ENCODE results near the gene TUBA4A. TPM values are rescaled to one million over a fixed set of nuclear protein-coding genes. Genes with fewer than 3 reads are reported as not detected.
A peak's percentile ranks its signal among the peaks of the same experiment; 100 is the strongest.

The TUBA4A gene
- total RNA-seq, 2 donors from 2014 or later, result 25.6 to 25.9 TPM

DNA sequence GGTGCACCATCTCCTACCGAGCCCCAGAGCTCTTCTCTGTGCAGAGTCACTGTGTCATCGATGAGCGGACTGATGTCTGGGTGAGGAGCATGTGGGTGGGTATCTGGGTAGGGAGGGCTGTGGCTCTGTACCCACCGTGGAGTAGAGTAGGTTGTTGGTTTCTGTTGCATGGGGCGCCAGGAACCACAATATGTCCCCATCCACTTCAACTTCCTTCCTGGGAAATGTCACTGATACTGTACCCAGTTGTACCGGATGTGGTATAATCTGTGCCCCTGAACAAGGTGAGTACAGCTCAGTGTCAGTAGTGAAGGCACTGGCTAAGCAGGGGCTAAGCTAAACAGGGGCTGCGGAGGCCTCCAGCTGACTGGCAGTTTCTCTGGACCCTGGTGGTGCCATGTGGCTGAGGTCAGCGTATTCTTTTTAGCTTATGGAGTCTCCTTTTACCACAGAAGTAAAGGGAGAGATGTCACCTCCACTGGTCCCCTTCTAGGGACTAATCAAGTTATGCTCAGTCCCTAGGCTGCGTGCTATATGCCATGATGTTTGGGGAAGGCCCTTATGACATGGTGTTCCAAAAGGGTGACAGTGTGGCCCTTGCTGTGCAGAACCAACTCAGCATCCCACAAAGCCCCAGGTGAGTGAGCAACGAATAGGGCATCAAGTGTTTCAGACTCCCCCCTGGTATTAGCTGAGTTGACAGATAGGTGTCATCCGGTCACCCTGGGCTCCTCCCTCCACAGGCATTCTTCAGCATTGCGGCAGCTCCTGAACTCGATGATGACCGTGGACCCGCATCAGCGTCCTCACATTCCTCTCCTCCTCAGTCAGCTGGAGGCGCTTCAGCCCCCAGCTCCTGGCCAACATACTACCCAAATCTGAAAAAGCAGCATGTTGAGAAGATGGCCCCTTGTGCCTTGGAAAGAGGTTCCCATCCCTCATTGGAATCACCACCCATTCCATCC is 5.8 kb downstream of the TUBA4A start:
- DNase-seq (ENCODE audit: low spot score), result no peak
- intact Hi-C loops (cut with DNase I), result no loop called here

- no peak for DNase-seq (ENCODE audit: low spot score)
- intact Hi-C loops (cut with DNase I), result no loop called here
Observed at GRCh38 chr2:219246559-219246958, 7.2 kb downstream of the TUBA4A start.

- no peak for DNase-seq (ENCODE audit: low spot score)
- intact Hi-C loops (cut with DNase I), result no loop called here
Observed at GRCh38 chr2:219245899-219246230, 7.9 kb downstream of the TUBA4A start.

- intact Hi-C loops (cut with DNase I), result no loop called here
- peak; percentile 99 for DNase-seq (ENCODE audit: low spot score)
Observed at GRCh38 chr2:219245148-219245898, 8.4 kb downstream of the TUBA4A start, which contains the start of the genes GLB1L and STK16. TSS of gene GLB1L (minus strand) at chr2:219245444. CDS start at chr2:219243573, 1,871 bp downstream. TSS of gene STK16 (plus strand) at chr2:219245479. CDS start at chr2:219246000, 521 bp downstream.

GRCh38 chr2:219244789-219245147 is 8.9 kb downstream of the TUBA4A start:
- intact Hi-C loops (cut with DNase I), result no loop called here
- no peak for DNase-seq (ENCODE audit: low spot score)

DNA sequence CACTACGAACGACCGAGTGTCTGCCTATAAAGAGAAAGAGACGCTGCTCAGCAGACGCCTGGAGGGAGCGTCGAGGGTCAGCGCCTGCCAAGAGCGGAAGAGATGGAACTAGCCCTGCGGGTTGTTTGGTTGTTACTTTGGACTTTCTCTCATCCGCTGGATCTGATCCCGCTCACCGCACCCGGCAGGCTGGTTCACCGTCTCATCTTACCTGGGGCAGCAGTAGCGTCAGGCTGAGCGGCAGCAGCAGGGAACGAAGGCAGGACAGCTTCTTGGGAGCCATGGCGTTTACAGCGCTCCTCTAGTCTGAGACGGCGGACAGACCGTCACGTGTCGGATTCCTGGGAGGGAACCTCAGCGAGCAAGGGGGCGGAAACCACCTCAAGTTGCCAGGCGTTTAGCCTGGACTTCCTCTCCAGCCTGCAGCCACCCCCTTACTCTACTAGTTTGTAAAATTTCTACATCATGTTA is 10.4 kb downstream of the TUBA4A start:
- DNase-seq (ENCODE audit: low spot score), result no peak
- intact Hi-C loops (cut with DNase I), result no loop called here

DNA sequence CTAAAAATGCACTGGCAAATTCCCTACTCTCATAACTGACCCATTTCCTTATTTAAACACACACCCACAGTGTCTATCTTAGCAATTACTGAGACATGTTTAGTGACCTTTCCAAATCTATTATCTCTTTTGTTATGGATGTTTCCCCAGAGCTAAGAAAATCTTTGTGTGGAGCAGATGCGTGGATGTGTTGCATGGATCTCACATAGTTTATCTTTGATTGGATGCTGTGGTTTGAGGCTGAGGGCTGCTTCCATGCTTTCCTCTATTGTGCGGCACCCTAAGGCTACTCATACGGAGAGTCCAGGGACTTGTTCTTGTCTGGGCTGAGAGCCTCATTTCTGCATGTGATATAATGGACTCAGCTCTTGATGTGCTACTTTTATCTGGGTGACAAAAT is 19.4 kb downstream of the TUBA4A start:
- DNase-seq (ENCODE audit: low spot score), result no peak
- intact Hi-C loops (cut with DNase I), result no loop called here

GRCh38 chr2:219230059-219230540 is 23.6 kb downstream of the TUBA4A start:
- intact Hi-C loops (cut with DNase I), result no loop called here

GRCh38 chr2:219229305-219230058 is 24.2 kb downstream of the TUBA4A start, which contains the start of the genes ANKZF1 and ATG9A:
TSS of gene ANKZF1 (plus strand) at chr2:219229806. CDS start at chr2:219230258, 452 bp downstream.
TSS of gene ATG9A (minus strand) at chr2:219229636. CDS start at chr2:219228024, 1,612 bp downstream.
- intact Hi-C loops (cut with DNase I), result no loop called here
- DNase-seq (ENCODE audit: low spot score), result peak; percentile 99

More at GRCh38 chr2:219230059-219230540, 23.6 kb downstream of the TUBA4A start:
- DNase-seq (ENCODE audit: low spot score), result no peak

- DNase-seq (ENCODE audit: low spot score), result no peak
- intact Hi-C loops (cut with DNase I), result no loop called here
Observed at GRCh38 chr2:219228911-219229304, 24.8 kb downstream of the TUBA4A start.

GRCh38 chr2:219228041-219228910 is 25.4 kb downstream of the TUBA4A start:
- intact Hi-C loops (cut with DNase I), result no loop called here
- no peak for DNase-seq (ENCODE audit: low spot score)

DNA sequence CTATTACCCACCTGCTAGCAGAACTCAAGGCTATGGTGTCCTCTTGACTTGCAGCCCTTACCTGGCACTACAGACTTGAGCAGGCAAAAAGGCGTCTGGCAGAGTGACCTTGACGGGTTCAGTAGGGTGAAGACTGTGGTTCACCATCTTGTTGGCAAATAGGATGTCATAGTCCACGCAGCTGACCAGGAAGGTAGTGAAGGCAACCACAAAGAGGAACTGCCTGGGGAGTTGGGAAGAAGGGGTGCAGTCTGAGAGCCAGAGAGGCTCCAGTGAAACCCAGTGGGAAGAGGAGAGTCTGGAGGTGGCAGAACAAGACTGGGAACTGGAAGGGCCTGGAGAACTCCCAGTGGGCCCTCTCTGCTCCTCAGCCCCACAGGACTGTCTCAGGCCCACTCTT is 28.4 kb downstream of the TUBA4A start:
- no peak for DNase-seq (ENCODE audit: low spot score)
- intact Hi-C loops (cut with DNase I), result no loop called here

GRCh38 chr2:219223831-219224610 is 29.7 kb downstream of the TUBA4A start:
- DNase-seq (ENCODE audit: low spot score), result no peak
- intact Hi-C loops (cut with DNase I), result no loop called here

DNA sequence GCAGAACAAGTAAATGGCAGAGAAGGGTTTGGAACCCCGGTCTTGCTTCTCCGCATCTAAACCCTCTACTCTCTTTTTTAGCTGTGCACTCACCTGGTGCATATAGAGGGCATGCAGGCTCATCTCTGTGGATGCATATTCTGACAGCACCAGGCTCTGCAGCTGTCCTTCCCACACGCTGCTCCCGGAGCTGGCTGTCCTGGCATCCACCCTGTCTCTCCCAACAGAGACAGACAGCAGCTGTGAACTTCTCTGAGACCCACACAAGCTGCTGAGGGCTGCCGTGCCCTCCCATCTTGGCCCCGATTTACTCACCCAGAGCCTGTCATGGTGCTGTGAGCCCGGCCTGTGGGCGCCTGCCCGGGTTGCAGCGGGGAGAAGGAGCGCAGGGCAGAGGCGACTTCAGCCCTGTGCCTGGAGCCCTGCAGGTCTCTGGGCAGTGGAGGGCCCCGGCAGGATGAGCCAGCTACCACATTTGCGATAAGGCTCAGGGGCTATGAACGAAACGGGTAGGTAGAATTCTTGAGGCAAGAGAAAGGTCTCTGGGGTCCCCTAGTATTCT is 31.7 kb downstream of the TUBA4A start:
- no peak for DNase-seq (ENCODE audit: low spot score)
- intact Hi-C loops (cut with DNase I), result no loop called here

DNA sequence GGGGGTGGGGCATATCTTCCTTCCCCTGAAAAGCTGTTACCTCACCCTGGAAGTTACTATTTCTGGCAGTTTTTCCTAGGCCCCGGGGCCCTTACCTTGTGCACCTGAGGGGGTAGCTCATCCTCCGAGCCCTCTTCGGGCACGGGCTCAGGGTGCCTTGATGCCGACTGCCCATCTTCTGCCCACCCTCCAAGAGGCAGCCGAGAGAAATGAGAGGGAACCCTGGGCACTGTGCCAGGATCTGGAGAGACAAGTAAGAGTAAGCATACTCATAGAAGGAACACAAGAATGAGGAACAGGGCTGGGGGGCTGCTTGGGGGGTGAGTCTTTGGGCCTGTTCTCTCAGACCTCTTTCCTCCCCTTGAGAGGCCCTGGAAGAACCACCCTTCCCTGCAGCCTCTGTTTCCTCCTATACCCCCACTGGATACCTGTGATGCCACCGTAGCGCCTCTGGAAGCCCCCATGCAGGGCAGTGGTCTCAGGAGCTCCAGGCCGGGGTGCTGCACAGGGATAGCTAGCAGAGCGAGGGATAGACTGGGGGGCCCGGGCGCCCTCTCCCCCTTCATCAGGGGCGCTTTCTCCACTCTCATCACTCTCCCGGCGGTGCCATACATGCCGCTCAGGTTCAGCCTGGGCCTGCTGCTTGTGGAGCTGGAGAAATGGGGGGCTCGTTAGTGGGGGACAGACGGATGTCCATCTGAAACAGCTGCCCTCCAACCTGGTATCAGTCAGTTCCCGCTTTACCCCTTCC is 32.9 kb downstream of the TUBA4A start:
- DNase-seq (ENCODE audit: low spot score), result no peak
- intact Hi-C loops (cut with DNase I), result no loop called here

DNA sequence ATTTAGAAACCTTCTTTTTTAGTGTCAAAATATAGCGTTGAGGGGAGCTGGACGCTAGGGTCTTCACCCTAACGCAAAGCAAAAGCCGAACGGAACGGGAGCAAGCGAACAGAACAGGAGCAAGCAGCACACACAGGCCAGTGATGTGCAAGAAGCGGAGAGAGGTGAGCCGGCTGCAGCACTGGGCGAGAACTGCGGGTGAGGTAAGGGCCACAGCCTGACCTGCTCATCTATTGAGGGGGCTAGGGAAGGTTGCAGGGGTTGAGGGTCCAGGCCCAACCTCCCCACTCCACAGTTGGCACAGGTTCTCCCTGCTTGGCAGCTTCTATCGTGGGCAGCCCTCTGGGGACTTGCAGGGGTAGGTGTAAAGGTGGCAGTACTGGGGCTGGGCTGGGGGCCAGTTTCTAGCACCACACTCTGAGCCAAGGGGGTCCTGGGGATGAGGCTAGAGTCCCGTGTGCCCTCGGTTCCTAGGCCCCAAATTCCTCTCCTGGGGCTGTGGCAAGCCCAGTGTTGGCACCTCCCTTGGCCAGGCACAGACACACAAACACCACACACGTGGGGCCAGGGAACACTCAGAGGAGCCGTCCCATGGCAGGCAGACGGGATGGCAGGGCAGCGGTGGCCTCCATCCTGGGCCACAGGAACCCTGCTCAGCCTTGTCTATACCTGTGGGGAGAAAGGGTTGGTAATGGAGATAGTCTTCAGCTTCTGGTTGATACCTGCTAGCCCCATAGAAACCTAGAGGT is 33.8 kb downstream of the TUBA4A start:
- DNase-seq (ENCODE audit: low spot score), result no peak
- intact Hi-C loops (cut with DNase I), result loop anchor here in 1 of 2 donors (5.0 kb wide), 1 partner anchor 43 kb away; the partner anchor contains the start of genes CNPPD1 and RETREG2

All from posterior vena cava (tissue), 2 donors.